Left renal cortex interstitium (tissue), 4 donors: ENCODE results near the gene B3GNT9. TPM values are rescaled to one million over a fixed set of nuclear protein-coding genes. Genes with fewer than 3 reads are reported as not detected.
"Not testable (repeated sequence)": the region's sequence is repeated elsewhere in the genome, so short reads cannot be mapped to it uniquely, and the experiment has no call there.

Experiments
- DNase-seq, 4 donors: peaks; one replicate each; pipeline ENCODE4 v3.0.0-alpha.2; 2013; ENCODE audit warnings: low read depth in 4 of 4, low spot score in 2 of 4, missing footprints in 1 of 4
- polyA plus RNA-seq, 4 donors: library from polyadenylated mRNA; unstranded; fragments of 120-200 nt; gene quantifications; one replicate each; pipeline ENCODE4 v1.2.1, GENCODE V29; 2013; ENCODE audit not compliant: insufficient read length in 4 of 4

The B3GNT9 gene
- polyA plus RNA-seq, 4 donors = 7.5 to 15.1 (median 10.4) TPM

GRCh38 chr16:67154578-67155294, 3.9 kb upstream of the B3GNT9 start:
- no peak for DNase-seq

GRCh38 chr16:67151431-67152097, 766 bp upstream of the B3GNT9 start:
- DNase-seq = no peak

GRCh38 chr16:67150047-67150832, 558 bp downstream of the B3GNT9 start:
- DNase-seq = no peak

GRCh38 chr16:67149276-67150046, 1.3 kb downstream of the B3GNT9 start:
- DNase-seq = no peak

- no peak for DNase-seq
Measured at GRCh38 chr16:67148656-67149275, 2.0 kb downstream of the B3GNT9 start.

GRCh38 chr16:67148221-67148620, 2.6 kb downstream of the B3GNT9 start:
- no peak for DNase-seq

- DNase-seq = no peak
Measured at GRCh38 chr16:67147437-67148140, 3.2 kb downstream of the B3GNT9 start.

GRCh38 chr16:67146523-67147357, 4.1 kb downstream of the B3GNT9 start:
- DNase-seq = no peak

- DNase-seq = no peak
Measured at GRCh38 chr16:67145746-67146145, 5.1 kb downstream of the B3GNT9 start.

- DNase-seq = no peak
Measured at GRCh38 chr16:67144943-67145342, 5.9 kb downstream of the B3GNT9 start.

- no peak for DNase-seq
Measured at GRCh38 chr16:67142342-67142741, 8.5 kb downstream of the B3GNT9 start.

- DNase-seq = no peak
Measured at GRCh38 chr16:67141391-67141790, 9.4 kb downstream of the B3GNT9 start.

GRCh38 chr16:67137605-67138004, 13.2 kb downstream of the B3GNT9 start:
- peak in 1 of 4 donors; percentile 26 for DNase-seq

GRCh38 chr16:67129422-67129821, 21.4 kb downstream of the B3GNT9 start:
- DNase-seq = no peak

GRCh38 chr16:67128887-67129286, 21.9 kb downstream of the B3GNT9 start:
- no peak for DNase-seq

GRCh38 chr16:67128417-67128816, 22.4 kb downstream of the B3GNT9 start:
- no peak for DNase-seq

GRCh38 chr16:67122799-67123198, 28.0 kb downstream of the B3GNT9 start:
- DNase-seq = not testable (repeated sequence)

- no peak for DNase-seq
Measured at GRCh38 chr16:67120025-67120424, 30.8 kb downstream of the B3GNT9 start.

- DNase-seq = no peak
Measured at GRCh38 chr16:67117716-67118115, 33.1 kb downstream of the B3GNT9 start.
